GM21423 (cell line): ENCODE results near the gene TRMT1.
"Not testable (repeated sequence)": the region's sequence is repeated elsewhere in the genome, so short reads cannot be mapped to it uniquely, and the experiment has no call there.

ENCODE experiments used
- ATAC-seq: cut with Tn5 transposase; IDR thresholded peaks from one replicate; pipeline ENCODE4 v1.9.1; 2021; ENCODE audit warnings: mild to moderate bottlenecking, moderate library complexity; ENCODE audit not compliant: unreplicated experiment

The TRMT1 gene

DNA sequence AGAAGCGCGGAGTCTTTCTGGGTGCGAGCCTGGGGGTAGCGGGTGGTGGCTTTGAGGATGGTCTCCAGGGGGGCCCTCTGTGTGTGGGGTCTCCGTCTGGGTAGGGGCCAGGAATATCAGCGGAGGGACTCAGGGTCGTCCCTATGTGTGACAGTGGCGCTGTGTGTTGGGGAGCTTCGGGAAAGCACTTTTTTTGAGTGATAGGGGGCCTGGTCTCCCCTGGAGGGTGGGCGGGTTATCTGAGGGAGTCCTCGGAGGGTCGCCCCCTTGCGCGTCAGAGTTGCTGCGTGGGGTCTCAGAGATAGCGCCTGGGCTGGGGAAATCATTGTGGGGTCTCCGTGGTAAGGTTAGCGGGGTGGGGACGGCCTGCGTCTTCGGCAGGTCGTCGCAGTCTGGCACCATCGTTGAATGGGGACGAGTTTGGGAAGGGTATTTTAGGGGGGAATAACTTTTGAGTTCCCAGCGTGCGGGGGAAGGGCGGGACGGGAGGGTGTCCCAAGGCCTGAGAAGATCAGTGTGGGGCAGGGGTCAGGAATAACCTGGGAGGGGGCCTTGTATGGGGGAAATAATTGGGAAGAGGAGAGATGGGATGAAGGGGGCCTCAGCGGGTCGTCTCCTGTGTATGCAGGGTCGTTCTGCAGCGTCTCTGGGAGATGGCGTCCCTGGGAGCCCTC is 34.5 kb upstream of the TRMT1 start:
- no peak for ATAC-seq

DNA sequence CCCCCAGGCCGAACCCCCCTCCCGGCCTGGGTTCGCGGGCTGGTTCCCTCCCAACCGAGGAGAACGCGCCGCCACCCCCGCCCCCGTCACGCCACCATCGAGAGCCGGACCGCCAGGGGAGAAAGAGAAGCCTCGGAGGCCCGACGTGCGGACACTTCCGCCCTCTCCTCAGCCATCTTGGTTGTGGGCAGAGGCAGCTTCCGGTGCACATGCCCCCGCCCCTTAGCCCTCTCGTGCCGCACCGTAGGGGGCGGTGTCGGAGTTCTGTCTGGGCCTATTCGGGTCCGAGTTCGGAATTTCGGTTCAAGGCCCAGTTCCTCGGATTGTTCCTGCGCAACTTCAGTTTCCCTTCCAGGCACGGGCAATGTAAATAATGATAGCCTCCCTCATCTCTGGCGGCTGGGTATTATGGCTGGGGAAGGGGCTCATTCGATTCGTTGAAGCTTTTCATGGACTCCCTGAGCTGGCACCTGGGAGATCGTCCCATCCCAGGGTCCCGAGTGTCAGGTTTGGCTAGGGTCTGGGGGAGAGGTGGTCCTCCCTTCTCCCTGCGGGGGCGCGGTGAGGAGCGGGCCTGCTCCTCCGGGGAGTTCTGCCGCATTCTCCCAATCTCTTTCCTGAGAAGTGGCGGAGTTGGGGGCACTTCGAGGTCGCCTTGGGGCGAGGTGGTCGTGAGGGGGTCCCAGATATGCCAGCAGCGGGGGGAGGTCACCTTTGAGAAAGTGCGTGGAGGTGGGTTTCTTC is 33.8 kb upstream of the TRMT1 start, which contains the start of the genes IER2 and STX10:
Gene IER2, plus strand, starts transcription at position 225 of the 744 bp plus-strand sequence. CDS start 2,776 bp downstream, outside the sequence.
Gene STX10, minus strand, starts transcription at position 189 of the 744 bp plus-strand sequence. CDS start 202 bp downstream, outside the sequence.
- ATAC-seq, result peak; percentile 32

DNA sequence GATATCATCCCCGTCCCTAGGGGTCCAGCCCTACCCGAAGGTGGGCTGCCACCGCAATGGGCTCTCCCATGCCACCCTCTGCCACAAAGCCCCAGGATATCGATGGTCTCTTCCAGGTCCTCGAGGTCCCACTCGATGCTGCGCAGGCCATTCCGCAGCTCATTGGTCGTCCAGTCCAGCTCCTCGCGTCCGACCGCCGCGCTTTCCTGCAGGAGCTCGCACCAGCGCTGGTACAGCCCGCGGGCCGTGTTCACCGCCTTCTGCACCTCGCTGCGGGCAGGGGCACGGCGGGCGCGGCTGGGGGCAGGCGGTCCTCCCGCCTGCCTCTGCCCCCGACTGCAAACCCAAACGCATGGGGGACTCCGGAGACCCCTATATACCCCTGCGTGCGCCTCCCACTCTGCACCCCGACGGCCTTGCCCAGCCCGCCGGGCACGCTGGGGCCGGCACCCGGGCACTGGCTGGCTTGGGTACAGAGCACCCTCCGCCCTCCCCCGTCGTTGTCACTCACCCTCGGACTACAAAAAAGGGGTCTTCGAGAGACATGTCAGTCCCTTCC is 33.2 kb upstream of the TRMT1 start:
- ATAC-seq, result no peak

DNA sequence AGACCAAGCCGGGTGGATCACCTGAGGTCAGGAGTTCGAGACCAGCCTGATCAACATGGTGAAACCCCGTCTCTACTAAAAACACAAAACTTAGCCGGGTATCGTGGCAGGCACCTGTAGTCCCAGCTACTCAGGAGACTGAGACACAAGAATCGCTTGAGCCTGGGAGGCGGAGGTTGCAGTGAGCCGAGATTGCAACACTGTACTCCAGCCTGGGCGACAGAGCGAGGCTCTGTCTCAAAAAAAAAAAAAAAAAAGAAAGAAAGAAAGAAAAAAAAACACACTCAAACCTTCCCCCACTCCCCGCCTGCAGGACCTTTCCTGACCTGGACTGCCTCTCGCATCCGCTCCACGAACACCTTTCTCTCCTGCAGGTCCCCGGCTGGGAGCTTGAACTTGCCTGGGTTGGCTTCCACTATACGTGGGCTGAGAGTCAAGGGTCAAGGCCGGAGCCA is 32.7 kb upstream of the TRMT1 start:
- ATAC-seq, result not testable (repeated sequence)

DNA sequence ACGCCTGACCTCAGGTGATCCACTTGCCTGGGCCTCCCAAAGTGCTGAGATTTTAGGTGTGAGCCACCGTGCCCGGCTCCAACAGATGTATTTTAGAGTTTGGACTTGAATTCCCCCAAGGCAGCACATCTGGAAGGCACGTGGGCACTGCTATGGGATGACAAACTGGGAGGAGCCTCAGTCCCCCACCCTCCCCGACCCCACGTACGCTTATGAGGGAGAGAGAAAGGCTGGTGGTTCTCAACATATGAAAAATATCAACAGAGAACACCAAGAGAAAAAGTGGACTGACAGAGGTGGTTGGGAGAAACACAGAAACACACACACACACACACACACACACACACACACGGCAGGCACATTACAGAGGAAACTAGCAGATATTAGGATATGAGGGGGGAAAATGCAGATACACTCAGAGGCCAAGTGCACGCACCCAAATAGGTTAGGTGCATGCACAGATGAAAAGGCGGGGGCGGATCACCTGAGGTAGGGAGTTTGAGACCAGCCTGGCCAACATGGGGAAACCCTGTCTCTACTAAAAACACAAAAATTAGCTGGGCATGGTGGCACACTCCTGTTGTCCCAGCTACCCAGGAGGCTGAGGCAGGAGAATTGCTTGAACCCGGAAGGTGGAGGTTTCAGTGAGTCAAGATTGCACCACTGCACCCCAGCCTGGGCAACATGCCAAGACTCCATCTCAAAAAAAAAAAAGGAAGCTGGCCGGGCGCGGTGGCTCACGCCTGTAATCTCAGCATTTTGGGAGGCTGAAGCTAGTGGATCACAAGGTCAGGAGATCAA is 30.4 kb upstream of the TRMT1 start:
- no peak for ATAC-seq

DNA sequence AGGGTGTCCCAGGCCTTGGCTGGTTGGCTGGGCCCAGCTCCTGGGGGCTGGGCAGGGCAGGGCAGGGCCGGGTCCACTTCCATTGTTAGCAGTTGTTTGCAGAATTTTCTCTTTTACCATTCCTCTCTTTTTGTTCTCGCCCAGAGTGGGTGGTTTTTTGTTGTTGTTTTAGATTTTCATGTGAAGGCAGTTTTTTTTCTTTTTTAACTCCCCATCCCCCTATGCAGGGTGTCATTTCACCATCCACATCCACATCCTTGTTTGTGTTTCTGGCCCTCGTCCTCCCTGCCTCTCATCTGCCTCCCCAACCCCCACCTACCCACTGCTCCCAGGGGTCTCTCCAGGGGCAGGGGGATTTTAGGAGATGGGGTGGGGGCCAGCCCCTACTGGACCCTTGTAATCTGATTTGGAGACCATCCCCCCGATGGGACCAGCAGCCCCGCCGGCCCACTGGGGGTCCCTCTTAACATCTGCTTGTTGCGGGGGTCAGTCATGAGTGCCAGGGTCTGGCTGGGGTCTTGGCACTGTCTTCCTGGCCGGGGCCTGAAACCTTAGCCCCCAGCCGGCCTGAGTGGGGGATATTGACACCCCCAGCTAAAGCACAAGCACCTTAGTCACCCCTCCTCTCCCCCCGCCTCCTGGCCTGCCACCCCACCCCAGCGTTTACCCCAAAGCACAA is 23.2 kb upstream of the TRMT1 start:
- no peak for ATAC-seq

DNA sequence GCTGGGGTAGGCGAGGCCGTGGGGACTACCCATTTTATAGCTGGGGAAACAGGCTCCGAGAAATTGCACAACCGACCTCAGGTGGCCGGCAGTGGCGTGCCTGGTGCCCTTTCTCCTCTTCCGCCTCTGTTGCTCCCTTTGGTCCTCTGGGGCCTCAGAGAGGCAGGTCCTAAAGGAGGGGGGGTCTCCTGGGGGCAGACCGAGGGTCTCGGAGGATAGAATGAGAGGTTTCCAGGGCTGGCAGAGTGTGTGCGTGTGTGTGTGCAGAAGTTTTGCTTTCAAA is 22.3 kb upstream of the TRMT1 start:
- no peak for ATAC-seq

DNA sequence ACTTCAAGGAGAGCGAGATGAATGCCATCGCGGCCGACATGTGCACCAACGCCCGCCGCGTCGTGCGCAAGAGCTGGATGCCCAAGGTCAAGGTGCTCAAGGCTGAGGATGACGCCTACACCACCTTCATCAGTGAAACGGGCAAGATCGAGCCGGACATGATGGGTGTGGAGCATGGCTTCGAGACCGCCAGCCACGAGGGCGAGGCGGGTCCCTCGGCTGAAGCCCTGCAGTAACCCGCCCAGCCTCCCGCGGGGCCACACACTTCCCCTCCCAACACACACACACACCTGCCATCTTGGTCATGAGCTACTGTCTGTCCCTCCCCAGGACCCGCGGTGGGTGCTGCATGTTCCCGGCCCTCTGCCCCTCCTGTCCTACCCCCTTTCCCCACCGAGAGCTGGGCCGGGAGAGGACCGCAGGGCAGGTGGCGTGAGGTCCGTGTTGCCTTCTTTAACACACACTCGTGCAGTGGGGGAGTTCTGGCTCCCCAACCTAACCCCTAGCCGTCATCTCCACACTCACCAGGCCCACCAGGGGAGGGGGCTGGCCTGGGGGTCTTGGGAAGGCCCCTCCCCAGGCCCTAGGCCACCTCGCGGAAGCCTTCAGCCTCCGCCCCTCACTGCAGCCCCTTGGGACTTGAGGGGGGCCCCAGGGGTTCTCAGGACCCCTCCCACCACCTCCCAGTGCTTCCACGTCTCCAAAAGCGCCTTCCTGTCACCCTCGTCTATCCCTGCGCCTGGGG is 21.8 kb upstream of the TRMT1 start:
- no peak for ATAC-seq

DNA sequence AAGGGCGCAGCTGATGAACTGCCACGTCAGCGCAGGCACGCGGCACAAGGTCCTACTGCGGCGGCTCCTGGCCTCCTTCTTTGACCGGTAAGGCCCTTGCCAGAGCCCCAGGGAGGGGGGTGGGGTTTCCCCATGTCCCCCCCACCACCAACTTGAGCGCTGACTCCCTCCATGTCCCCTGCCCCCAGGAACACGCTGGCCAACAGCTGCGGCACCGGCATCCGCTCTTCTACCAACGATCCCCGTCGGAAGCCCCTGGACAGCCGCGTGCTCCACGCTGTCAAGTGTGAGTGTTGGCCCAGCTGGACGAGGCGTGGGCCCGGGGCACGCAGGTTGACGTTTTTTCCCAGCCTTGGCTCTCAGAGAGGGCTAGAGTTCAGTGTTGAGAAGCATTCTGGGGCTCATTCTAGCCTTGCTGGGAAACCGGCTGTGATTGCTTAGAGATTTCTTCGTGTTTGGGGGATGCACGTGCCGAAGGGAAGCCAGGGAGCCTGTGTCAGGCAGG is 20.8 kb upstream of the TRMT1 start:
- ATAC-seq, result no peak

DNA sequence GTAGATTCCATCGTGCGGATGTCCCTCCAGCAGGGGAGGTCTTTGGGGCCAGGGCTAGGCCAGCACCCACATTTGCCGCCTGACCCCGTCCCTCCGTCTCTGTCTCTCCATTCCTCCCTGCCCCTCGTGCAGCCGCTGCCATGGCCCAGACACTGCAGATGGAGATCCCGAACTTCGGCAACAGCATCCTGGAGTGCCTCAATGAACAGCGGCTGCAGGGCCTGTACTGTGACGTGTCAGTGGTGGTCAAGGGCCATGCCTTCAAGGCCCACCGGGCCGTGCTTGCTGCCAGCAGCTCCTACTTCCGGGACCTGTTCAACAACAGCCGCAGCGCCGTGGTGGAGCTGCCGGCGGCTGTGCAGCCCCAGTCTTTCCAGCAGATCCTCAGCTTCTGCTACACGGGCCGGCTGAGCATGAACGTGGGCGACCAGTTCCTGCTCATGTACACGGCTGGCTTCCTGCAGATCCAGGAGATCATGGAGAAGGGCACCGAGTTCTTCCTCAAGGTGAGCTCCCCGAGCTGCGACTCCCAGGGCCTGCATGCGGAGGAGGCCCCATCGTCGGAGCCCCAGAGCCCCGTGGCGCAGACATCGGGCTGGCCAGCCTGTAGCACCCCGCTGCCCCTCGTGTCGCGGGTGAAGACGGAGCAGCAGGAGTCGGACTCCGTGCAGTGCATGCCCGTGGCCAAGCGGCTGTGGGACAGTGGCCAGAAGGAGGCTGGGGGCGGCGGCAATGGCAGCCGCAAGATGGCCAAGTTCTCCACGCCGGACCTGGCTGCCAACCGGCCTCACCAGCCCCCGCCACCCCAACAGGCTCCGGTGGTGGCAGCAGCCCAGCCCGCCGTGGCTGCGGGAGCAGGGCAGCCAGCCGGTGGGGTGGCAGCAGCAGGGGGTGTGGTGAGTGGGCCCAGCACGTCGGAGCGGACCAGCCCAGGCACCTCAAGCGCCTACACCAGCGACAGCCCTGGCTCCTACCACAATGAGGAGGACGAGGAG is 18.8 kb upstream of the TRMT1 start:
- no peak for ATAC-seq

DNA sequence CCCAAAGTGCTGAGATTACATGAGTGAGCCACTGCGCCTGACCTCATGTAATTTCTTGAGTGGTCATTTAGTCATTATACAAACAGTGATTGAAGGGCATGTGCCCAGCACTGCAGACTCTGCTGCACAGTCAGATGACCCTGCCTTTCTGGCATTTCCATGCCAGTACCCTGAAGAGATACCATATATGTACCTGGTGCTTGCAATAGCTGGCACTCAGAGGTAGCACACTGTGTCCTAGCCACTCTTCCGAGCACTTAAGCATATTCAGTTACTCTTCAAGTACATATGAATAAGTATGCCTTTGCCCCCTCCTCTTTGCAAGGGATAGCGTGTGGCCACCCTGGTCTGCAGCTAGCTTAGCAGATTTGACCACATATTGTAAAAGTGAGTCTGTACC is 18.1 kb upstream of the TRMT1 start:
- no peak for ATAC-seq

DNA sequence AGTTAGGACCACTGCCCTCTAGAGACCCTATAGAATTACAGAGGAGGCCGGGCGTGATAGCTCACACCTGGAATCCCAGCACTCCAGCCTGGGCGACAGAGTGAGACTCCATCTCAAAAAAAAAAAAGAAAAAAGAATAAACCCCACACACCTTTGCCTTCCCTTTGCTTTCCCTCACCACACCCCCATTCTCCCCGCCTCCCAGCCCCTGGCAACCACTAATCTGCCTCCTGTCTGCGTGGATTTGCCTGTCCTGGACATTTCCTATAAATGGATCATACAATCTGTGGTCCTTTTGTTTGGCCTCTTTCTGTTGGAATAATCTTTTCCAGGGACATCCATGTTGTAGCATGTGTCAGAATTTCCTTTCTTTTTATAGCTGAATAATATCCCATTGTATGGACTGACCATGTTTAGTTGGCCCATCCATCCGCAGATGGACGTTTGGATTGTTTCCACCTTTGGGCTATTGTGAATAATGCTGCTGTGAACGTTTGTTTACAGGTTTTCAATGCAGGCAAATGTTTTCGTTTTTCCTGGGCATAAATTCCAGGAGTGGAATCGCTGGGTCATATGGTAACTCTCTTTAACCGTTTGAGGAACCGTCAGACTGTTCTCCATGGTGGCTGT is 16.8 kb upstream of the TRMT1 start:
- no peak for ATAC-seq

DNA sequence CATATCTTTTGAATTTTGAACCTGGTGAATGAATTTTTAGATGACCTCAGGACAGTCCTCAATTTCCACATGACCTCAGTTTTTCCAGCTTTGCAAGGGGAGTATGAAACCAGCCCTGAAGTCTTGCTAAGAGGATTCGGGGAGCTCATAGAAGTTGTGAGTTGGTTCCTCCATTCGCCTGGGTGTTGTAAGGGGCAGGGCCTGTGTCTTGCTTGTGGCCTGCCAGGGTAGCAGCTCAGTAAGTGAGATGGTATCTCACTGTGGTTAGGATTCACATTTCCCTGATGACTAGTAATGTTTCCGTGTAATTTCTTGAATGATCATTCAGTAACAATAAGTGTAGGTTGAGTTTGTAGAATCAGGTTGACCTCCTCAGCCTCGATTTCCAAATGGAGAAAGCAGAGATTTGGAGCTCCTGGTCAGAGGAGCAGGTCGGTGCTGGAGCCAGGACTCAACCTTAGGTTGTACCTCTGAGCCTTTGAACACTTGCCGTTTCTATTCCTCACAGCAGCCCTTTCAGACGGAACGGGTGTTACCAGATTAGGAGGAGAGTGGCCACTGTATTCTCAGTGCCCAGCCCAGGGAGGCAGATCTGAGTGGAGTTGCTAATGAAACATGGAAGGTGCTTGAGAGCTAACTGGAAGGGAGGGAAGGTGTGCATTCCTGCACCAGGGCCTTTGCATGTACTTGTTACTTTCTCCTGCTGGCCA is 16.1 kb upstream of the TRMT1 start:
- no peak for ATAC-seq

DNA sequence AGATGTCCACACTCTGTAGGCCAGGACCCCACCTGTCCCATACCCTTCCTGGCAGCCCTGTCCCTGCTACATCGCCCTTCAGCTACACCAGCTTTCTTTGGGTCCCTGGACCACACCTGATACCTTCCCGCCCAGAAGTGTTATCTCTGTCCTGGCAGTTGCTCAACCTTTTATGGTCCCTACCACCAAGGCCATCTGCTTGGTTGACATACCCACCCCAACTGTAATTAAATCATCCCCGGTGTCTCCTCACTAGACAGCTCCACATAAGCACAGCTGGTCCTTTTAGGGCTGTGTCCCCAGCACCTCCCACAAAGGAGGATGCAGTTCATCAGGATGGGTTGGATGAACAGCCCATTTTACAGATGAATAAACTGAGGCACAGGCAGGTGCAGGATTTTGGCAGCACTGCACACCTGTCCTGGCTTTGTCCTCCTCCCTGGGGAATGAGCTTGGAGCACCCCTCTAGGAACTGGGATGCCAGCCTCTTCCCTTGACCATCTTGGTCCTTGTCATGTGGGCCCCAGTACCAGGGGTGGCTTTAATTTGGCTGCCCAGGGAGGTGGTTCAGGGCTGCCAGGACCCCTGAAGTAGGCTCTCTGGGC is 14.4 kb upstream of the TRMT1 start:
- ATAC-seq, result no peak

DNA sequence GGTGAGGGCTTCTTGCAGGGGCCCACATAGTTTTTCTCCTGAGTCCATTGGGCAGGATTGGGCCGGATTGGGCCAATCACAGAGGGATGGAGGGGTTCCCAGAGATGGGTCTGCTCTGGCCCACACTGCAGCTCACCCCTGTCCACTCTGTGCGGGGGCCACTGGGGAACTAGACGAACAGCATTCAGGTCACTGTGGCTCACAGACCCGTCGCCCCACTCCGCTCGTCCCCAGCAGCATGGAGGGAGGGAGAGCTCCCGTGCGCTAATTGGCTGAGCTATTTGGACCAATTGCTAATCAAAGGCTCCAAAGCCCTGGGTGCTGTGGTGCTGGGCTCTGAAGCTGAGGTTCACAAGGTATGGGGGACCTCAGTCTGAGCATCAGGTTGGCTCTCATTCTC is 12.8 kb upstream of the TRMT1 start:
- no peak for ATAC-seq

DNA sequence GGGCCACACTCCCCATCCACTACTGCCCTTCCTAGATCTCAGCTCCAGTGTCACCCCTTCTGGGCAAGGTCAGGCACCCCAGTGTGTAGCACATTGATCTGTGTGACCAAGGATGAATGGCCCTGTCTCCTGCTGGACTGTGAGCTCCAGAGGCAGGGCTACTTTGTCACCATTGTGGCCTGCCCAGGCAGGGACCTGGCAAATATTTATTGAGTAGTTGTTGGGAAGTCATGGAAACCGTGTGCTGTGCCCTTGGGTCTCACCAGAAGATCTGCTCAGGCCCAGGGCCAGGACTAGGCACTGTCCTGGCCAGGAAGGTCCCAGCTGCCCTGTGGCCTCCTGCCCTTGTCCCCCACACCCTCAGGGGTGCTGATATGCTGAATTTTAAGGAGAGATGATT is 12.0 kb upstream of the TRMT1 start:
- ATAC-seq, result no peak
